DMS153 (cell line): ENCODE data around the gene TANC1.

Experiments used
- DNase-seq: peaks from one replicate; lab custom pipeline; 2025; lab: John Stamatoyannopoulos, UW

TANC1 gene

GRCh38 chr2:159063677-159064076 is 95.2 kb downstream of the TANC1 start:
- DNase-seq = no peak

GRCh38 chr2:159064446-159065301 is 96.2 kb downstream of the TANC1 start:
- DNase-seq = no peak

- no peak for DNase-seq
Observed at GRCh38 chr2:159065313-159065712, 96.9 kb downstream of the TANC1 start.

GRCh38 chr2:159065891-159066290 is 97.5 kb downstream of the TANC1 start:
- DNase-seq = no peak

GRCh38 chr2:159066541-159067156 is 98.2 kb downstream of the TANC1 start:
- no peak for DNase-seq

GRCh38 chr2:159067971-159068370 is 99.5 kb downstream of the TANC1 start:
- DNase-seq = no peak

GRCh38 chr2:159069229-159069628 is 100.8 kb downstream of the TANC1 start:
- DNase-seq = no peak

GRCh38 chr2:159070235-159070634 is 101.8 kb downstream of the TANC1 start:
- DNase-seq = no peak

GRCh38 chr2:159071190-159071915 is 102.9 kb downstream of the TANC1 start:
- no peak for DNase-seq

GRCh38 chr2:159072795-159073194 is 104.4 kb downstream of the TANC1 start:
- DNase-seq = no peak

GRCh38 chr2:159073256-159073655 is 104.8 kb downstream of the TANC1 start:
- no peak for DNase-seq

- DNase-seq = no peak
Observed at GRCh38 chr2:159074605-159075004, 106.2 kb downstream of the TANC1 start.

GRCh38 chr2:159075727-159076126 is 107.3 kb downstream of the TANC1 start:
- no peak for DNase-seq

GRCh38 chr2:159076241-159076640 is 107.8 kb downstream of the TANC1 start:
- no peak for DNase-seq

GRCh38 chr2:159077869-159078268 is 109.4 kb downstream of the TANC1 start:
- no peak for DNase-seq

- no peak for DNase-seq
Observed at GRCh38 chr2:159078443-159078842, 110.0 kb downstream of the TANC1 start.

GRCh38 chr2:159080641-159081040 is 112.2 kb downstream of the TANC1 start:
- no peak for DNase-seq

GRCh38 chr2:159082119-159082518 is 113.7 kb downstream of the TANC1 start:
- DNase-seq = no peak

GRCh38 chr2:159084384-159085370 is 116.2 kb downstream of the TANC1 start:
- DNase-seq = no peak

GRCh38 chr2:159086342-159086741 is 117.9 kb downstream of the TANC1 start:
- DNase-seq = no peak

- no peak for DNase-seq
Observed at GRCh38 chr2:159086826-159087225, 118.4 kb downstream of the TANC1 start.

- no peak for DNase-seq
Observed at GRCh38 chr2:159088906-159089305, 120.5 kb downstream of the TANC1 start.
